CMK (cell line): ENCODE measurements around the gene DRD4.

Source experiments
- DNase-seq: peaks from one replicate; pipeline ENCODE4 v3.0.0-alpha.2; 2010; ENCODE audit warnings: low read depth

Gene DRD4

DNA sequence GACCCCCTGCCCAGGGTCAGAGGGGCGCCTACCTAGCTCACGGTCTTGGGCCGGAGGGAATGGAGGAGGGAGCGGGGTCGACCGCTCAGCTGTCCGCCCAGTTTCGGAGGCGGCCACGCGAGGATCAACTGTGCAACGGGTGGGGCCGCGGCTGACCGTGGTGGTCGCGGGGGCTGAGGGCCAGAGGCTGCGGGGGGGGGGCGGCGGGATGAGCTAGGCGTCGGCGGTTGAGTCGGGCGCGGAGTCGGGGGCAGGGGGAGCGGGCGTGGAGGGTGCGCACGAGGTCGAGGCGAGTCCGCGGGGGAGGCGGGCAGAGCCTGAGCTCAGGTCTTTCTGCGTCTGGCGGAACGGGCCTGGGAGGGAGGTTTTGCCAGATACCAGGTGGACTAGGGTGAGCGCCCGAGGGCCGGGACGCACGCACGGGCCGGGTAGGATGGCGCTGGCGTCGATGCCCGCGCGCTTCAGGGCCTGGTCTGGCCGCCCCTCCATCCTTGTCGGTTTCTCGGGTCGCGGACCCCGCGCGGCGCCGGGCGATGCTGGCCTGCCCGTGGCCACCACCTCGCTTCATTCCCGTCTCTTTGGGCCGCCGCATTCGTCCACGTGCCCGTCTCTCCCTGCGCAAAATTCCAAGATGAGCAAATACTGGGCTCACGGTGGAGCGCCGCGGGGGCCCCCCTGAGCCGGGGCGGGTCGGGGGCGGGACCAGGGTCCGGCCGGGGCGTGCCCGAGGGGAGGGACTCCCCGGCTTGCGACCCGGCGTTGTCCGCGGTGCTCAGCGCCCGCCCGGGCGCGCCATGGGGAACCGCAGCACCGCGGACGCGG lies at the start of gene DRD4:
Gene DRD4 (plus strand): TSS at position 759 of the 822 bp plus-strand sequence. CDS start 36 bp downstream, at position 795.
- DNase-seq: no peak

DNA sequence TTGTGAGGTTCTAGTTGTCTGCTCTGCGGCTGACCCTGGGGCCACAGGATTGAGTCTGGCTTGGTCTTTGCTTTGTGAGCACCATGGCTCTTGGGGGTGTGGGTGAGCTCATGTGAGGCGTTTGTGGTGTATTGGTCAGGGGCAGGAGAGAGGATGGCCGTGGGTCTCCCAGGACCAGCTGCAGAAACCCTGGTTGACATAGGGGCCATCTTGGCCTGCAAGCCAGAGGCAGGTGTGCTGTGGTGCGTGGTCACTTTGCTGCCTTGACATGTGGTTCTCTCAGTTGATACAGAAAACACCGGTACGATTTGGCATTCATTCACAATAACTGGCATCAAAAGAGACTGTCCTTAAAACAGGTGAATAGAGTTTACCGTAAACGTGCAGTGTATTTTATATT lies 49.5 kb upstream of the DRD4 start:
- no peak for DNase-seq

DNA sequence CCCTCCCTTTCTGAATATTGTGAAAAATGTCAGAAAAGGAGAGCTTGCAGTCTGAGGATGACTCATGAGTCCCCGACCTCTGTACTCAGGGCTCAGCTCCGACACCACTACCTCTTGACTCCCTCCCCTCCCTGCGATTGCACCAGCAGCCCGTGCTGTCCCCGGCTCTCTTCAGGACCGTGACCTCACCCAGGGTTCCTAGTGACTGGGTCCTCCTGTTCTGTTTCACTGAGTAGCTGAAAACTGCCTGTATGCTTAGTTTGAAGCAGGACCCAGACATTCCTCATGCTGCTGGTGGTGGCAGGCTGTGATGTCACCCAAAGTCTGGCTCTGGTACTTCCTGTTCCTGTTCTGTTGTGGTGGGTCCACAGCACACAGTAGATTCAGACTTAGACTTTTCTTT lies 49.1 kb upstream of the DRD4 start:
- no peak for DNase-seq

DNA sequence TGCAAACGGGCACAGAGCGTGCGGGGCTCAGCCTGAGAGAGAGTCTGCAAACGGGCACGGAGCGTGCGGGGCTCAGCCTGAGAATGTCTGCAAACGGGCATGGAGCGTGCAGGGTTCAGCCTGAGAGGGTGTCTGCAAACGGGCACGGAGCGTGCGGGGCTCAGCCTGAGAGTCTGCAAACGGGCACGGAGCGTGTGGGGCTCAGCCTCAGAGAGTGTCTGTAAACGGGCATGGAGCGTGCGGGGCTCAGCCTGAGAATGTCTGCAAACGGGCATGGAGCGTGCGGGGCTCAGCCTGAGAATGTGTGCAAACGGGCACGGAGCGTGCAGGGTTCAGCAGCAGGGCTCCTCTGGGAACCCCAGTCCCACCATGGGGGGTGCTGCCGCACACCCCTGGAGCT lies 47.3 kb upstream of the DRD4 start:
- DNase-seq: no peak

DNA sequence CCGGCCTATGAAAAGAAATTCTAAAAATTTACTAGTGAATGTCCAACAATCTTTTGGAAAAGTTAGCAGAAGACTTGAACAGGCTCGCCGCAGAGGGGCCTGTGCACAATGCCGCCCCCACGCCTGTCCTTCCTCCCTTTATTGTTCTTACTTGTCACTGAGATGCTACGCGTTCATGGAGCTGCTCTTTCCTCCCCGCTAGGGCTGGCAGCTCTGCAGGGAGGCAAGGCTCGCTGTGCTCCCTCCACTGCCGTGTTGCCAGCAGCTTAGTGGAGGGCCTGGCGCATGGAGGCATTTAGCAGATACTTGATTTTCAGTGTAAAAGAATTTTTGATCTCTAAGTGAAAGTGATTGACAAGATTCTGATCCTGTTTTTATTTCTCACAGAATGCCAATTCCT lies 46.1 kb upstream of the DRD4 start:
- no peak for DNase-seq

DNA sequence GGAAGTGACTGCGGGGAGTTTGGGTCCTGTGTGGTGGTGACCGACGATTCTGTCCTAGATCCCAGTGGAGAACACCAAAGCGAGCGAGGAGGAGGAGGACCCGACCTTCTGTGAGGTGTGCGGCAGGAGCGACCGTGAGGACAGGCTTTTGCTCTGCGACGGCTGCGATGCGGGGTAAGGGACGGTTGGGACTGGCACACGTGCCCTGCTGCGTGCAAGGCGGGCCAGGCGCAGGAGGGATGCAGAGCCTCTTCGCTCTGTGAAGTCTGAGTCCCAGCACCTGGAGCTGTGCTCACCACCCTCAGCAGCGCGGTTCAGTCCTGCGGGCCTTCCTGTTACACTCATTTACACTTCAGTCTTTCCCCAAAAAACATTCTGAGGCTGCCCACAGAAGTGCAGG lies 44.6 kb upstream of the DRD4 start:
- DNase-seq: no peak

DNA sequence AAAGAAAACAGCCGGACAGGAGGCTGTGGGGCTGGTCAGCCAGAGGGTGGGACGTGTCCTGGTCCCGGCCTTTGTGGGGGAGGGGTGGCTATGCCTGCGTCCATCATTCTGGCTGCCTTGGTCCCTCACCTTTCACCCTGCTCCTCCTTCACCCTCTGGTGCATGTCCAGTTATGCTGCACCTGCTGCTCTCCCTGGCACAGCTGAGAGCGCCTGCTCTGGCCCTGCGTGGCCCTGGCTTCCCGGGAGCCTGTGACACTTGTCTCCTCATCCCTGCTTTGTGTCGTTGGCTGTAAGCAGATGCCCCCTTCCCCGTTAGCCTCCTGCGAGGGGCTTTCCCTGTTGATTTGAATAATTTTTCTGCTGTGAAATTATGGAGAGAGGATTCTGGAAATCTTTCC lies 44.2 kb upstream of the DRD4 start:
- no peak for DNase-seq

DNA sequence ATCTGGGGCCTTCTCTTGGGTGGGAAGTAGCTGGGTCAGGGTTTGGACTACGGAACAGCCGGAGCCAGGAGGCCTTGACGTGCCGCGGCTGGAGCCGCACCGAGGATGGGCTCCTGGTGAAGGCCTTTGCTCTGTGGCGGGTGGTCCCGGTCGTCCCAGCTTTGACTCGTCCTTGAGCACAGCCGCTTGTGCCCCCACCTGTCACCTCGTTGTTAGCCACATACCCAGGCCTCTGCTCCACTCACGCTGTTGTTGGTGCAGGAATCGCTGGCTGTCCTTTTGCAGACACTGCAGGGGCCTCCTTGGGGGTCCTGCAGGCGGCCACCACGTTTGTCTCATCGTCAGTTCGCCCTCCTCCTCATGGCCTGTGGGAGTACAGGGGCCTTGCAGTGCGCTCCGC lies 43.7 kb upstream of the DRD4 start:
- no peak for DNase-seq

DNA sequence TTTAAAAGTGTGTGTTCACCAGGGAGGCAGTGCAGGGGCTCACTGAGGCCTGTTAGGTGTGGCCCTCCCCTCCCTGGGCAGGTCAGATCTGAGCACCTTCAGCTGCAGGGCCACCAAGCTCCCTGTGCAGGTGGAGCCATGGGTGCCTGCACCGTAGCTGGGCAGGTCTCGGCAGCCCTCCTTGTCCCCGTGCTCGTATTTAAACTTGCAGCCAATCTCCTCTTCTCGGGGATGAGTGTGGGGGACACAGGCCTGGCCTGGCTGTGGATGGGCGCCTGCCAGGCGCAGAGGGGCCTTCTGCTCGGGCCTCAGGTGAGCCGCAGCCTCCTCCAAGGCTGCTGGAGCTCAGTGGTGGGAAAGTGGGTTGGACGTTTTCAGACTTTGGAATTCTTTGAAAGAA lies 41.7 kb upstream of the DRD4 start:
- no peak for DNase-seq

DNA sequence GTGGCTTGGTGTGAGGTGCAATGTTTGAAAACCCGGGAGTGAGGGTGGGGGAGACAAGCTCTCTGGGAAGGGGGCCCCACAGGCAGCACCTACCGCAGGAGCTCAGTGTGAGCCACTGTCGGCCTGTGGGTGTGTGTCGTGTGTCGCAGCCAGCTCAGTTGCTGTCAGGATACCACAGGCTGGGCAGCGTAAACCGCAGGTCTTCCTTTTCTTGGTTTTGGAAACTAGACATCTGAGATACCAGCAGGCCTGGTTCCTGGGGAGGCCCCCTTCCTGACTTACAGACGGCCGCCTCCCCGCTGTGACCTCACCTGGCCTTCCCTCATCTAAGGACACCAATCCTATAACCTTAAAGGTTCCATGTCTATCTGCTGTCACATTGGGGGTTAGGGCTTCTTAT lies 40.7 kb upstream of the DRD4 start:
- no peak for DNase-seq

DNA sequence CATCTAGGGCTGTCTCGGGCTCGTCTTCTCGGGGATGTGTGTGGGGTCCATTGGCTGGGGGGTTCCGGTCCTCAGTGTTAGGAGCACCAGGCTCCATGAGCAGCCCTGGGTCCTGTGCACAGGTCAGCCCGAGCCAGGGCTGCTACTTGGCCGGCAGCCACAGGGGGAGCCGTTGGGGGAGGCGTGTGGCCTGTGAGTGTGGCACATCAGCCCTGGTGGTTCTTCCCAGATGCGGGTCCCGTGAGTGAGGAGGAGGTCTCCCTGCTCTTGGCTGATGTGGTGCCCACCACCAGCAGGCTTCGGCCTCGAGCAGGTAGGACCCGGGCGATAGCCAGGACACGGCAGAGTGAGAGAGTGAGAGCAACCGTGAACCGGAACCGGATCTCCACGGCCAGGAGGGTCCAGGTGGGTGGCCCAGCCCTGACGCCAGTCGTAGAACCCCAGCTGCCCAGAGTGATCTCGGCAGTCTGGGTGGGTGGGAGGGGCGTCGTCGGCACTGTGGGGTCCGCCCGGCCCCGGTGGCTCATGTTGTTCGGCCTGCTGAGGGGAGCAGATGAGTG lies 39.8 kb upstream of the DRD4 start:
- no peak for DNase-seq

DNA sequence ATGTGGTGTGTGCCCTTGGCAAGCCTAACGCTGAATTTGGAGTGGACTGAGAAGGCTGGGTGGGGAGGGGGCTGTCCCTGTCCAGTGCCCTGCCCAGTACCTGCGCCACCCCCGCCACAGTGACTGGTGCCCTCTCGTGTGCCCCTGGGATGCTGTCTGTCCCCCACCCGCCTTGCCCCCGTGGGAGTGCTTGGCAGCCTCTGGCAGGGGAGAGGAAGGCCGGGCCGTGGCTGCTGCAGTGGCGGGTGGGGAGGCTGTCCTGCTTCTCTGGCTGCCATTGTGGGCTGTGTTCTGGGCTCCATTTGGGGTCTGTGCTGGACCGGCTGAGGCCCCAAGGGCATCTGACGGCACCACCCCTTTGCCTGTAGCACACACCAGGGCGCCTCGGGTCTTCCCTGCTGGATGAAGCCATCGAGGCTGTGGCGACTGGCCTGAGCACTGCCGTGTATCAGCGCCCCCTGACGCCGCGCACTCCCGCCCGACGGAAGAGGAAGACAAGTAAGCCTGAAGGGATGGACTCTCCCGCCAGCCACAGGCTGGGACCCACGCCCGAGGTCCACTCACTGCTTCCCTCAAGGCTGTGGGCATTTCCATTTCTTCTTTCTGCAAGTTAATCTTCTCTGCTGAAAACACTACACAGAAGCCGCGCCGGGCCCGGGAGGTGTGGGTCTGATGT lies 38.9 kb upstream of the DRD4 start:
- DNase-seq: no peak

DNA sequence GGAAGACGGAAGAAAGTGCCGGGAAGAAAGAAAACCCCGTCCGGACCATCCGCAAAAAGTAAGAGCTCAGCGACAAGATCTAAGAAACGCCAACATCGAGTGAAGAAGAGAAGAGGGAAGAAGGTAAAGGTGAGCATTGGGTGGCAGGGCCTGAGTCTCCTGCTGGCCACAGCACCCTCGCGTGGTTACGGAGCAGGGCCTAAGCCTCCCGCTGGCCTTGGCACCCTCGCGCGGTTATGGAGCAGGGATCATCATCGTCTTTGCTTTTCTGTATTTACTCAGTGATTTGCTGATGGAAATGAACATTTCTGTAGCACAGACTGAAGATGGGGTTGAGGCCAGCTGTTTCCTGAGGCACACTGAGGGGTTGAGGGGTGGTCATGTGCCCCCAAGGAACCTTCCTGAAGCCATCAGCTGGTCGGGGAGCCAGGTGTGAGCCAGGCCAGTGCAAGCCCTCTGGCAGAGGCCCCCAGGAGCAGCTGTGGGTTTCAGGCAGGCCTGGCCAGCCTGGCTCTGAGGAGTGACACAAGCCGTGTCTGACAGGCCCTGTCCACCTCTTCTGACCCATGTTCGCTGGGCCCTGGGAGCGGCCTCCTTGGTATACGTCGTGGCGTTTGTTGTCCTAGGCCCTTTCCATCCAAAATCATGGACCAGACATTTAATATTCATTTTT lies 35.4 kb upstream of the DRD4 start:
- no peak for DNase-seq

DNA sequence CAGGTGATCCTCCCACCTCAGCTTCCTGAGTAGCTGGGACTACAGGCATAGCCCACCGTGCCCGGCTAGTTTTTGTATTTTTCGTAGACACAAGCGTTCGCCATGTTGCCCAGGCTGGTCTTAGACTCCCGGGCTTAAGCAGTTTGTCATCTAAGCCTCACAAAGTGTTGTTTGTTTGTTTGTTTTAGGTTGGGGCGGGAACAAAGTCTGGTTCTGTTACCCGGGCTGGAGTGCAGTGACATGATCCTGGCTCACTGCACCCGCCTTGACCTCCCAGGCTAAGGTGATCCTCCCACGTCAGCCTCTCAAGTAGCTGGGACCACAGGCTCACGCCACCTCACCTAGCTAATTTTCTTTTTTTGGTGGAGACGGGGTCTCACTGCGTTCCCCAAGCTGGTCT lies 33.9 kb upstream of the DRD4 start:
- no peak for DNase-seq

DNA sequence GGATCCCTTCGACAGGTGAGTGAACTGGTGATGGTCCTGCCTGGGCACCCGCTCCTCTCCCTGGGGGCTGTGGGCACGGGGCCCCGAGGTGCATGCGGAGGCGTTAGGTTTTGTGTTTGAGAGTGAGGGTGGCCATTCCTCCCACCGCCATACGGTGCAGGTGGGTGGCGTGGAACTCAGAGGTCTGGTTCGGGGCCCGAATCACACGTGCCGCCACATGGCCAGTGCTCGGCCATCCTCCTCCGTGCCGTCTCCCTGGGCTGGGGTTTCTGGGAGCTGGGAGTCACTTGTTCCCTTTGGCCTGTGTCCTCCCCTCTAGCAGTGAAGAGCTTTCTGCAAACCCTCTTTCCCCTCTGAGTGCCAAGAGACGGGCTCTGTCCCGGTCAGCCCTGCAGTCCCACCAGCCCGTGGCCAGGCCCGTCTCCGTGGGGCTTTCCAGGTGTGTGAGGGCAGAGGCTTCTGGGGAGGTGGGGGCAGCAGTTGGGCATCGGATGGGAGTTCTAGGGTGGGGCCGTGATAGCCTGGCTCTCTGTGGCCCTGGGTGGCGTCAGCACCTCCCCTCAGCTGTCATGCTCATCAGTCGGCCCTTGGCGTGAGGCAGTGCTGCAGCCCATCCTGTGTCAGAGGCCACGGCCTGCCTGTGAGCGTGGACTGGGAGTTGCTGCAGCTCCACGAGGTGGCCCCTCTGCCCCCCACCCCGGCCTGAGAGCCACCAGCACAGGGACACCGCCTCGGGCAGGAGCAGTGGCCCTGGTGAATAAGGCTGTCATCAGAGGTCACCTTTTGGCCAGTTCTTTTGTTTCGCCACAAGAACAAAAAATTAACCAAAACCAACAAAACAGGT lies 31.6 kb upstream of the DRD4 start:
- DNase-seq: no peak

DNA sequence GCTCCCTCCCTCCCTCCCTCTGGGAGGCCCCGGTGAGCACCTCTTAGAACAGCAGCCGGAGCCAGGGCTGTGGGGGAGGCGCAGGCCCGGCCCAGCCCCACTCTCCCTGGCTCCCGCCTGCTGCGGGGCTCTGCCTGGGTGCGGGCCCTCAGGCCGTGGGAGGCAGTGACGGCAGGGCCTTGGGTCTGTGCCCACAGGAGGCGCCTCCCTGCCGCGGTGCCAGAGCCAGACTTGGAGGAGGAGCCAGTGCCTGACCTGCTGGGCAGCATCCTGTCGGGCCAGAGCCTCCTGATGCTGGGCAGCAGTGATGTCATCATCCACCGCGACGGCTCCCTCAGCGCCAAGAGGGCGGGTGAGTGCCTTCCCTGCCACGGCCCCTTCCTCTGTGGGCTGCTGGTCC lies 30.8 kb upstream of the DRD4 start:
- no peak for DNase-seq

DNA sequence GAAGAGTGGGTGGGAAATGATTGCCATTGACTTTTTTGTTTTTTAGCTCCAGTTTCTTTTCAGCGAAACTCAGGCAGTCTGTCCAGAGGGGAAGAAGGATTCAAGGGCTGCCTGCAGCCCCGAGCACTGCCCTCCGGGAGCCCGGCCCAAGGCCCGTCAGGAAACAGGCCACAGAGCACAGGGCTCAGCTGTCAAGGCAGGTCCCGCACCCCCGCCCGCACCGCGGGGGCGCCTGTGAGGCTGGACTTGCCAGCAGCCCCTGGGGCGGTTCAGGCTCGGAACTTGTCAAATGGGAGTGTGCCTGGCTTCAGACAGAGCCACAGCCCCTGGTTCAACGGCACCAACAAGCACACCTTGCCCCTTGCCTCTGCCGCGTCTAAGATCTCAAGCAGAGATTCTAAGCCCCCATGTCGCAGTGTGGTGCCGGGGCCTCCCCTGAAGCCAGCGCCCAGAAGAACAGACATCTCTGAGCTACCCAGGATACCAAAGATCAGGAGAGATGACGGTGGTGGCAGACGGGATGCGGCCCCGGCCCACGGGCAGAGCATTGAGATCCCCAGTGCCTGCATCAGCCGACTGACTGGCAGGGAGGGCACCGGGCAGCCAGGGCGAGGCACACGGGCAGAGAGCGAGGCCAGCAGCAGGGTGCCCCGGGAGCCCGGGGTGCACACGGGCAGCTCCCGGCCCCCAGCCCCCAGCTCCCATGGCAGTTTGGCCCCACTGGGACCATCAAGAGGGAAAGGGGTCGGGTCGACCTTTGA lies 29.9 kb upstream of the DRD4 start:
- no peak for DNase-seq

DNA sequence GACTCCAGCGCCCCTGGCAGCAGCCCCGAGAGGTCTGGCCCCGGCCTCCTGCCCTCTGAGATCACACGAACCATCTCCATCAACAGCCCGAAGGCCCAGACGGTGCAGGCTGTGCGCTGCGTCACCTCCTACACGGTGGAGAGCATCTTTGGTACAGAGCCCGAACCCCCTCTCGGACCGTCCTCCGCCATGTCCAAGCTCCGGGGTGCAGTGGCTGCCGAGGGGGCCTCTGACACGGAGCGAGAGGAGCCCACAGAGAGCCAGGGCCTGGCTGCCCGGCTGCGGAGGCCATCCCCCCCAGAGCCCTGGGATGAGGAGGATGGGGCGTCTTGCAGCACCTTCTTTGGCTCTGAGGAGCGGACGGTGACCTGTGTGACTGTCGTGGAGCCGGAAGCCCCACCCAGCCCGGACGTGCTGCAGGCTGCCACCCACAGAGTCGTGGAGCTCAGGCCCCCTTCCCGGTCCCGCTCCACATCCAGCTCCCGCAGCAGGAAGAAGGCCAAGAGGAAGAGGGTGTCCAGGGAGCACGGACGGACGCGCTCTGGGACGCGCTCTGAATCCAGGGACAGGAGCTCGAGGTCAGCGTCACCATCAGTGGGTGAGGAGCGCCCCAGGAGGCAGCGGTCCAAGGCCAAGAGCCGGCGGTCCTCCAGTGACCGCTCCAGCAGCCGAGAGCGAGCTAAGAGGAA lies 29.0 kb upstream of the DRD4 start:
- DNase-seq: no peak

DNA sequence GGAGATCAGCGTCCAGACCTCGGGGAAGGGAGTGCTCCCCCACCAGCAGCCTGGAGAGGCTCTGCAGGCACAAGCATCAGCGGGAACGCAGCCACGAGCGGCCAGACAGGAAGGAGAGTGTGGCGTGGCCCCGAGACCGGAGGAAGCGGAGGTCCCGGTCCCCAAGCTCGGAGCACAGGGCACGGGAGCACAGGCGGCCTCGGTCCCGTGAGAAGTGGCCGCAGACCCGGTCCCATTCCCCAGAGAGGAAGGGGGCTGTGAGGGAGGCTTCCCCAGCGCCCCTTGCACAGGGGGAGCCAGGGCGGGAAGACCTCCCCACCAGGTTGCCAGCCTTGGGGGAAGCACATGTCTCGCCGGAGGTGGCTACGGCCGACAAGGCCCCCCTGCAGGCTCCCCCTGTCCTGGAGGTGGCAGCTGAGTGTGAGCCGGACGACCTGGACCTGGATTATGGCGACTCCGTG lies 28.2 kb upstream of the DRD4 start:
- no peak for DNase-seq

DNA sequence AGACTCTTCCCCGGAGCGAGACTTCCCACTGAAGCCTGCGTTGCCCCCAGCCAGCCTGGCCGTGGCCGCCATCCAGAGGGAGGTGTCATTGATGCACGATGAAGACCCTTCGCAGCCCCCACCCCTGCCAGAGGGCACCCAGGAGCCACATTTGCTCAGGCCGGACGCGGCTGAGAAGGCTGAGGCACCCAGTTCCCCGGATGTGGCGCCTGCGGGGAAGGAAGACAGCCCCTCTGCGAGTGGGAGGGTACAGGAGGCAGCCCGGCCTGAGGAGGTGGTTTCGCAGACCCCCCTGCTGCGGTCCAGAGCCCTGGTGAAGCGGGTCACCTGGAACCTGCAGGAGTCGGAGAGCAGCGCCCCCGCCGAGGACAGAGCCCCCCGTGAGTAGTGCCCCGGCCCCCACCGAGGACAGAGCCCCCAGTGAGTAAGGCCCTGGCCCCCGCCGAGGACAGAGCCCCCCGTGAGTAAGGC lies 27.7 kb upstream of the DRD4 start:
- DNase-seq: no peak
